NCI-H146 treated with DMSO at 0.1 percent for 48 hours (cell line): ENCODE data around the gene TAS1R3.

Experiments used
- DNase-seq: peaks from one replicate; lab custom pipeline; 2025; ENCODE audit not compliant: unreplicated experiment; lab: John Stamatoyannopoulos, UW

TAS1R3 gene

GRCh38 chr1:1331068-1331965 lies at the start of gene TAS1R3:
Gene TAS1R3, plus strand, starts transcription at chr1:1331280. Its CDS starts 66 bp downstream, at chr1:1331346.
- no peak for DNase-seq

GRCh38 chr1:1281533-1282321 lies 49.4 kb upstream of the TAS1R3 start:
- DNase-seq = no peak

- no peak for DNase-seq
Observed at GRCh38 chr1:1282998-1283397, 48.1 kb upstream of the TAS1R3 start.

- DNase-seq = no peak
Observed at GRCh38 chr1:1283821-1284220, 47.3 kb upstream of the TAS1R3 start.

- no peak for DNase-seq
Observed at GRCh38 chr1:1284221-1285101, 46.6 kb upstream of the TAS1R3 start.

- DNase-seq = no peak
Observed at GRCh38 chr1:1285102-1285571, 45.9 kb upstream of the TAS1R3 start.

- DNase-seq = no peak
Observed at GRCh38 chr1:1285611-1286311, 45.3 kb upstream of the TAS1R3 start.

- no peak for DNase-seq
Observed at GRCh38 chr1:1286313-1287261, 44.5 kb upstream of the TAS1R3 start.

- no peak for DNase-seq
Observed at GRCh38 chr1:1287288-1288110, 43.6 kb upstream of the TAS1R3 start.

- DNase-seq = no peak
Observed at GRCh38 chr1:1290238-1290731, 40.8 kb upstream of the TAS1R3 start.

- peak; percentile 23 for DNase-seq
Observed at GRCh38 chr1:1291023-1291528, 40.0 kb upstream of the TAS1R3 start.

- peak; percentile 16 for DNase-seq
Observed at GRCh38 chr1:1291548-1292441, 39.3 kb upstream of the TAS1R3 start.

- no peak for DNase-seq
Observed at GRCh38 chr1:1292442-1292779, 38.7 kb upstream of the TAS1R3 start.

- DNase-seq = no peak
Observed at GRCh38 chr1:1292851-1293250, 38.2 kb upstream of the TAS1R3 start.

- DNase-seq = no peak
Observed at GRCh38 chr1:1293263-1294249, 37.5 kb upstream of the TAS1R3 start.
